HG03066 (cell line): ENCODE data around the gene PKLR.
"Not testable (repeated sequence)": the region's sequence is repeated elsewhere in the genome, so short reads cannot be mapped to it uniquely, and the experiment has no call there.

Source experiments
- ATAC-seq: cut with Tn5 transposase; IDR thresholded peaks from one replicate; pipeline ENCODE4 v1.9.1; 2021; ENCODE audit warnings: low read depth; ENCODE audit not compliant: unreplicated experiment

PKLR gene

DNA sequence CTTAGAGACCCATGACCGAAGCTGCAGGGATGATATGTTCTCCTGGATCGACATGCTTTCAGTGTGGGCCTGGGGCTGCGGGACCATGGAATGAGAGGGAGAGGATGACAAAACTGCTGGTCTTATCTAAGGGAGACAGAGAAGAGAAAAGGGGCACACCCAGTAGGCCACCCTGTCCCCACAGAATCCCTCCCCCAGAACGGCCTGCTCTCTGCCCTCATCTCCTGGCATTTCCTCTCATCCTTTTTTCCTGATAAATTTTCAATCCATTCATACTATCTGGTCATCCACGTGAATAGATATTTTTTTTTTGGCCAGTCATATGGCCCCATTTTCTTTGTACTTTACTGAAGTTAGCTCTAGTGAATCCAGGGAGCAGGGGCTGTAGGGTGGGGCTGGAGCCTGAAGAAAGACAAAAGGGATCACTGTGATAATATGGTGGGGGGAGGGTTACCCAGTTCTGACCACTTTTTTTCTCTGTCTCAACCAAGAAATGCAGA lies at the start of gene PKLR:
Gene PKLR, minus strand, starts transcription at position 97 of the 500 bp plus-strand sequence. Its CDS starts 43 bp downstream, at position 54.
- ATAC-seq, result no peak

DNA sequence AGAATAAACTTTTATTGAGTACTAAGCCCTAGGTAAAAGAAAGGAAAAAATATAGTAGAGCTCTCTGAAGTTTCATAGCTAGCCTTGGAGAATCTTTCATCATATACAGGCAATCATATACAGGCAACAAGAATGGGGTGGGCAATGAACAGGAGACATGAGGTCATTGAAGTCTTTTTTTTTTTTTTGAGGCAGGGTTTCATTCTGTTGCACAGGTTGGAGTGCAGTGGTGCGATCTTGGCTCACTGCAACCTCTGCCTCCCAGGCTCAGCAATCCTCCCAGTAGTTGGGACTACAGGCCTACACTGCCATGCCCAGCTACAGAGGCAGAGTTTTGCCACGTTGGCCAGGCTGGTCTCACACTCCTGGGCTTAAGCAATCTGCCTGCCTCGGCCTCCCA lies 41.6 kb upstream of the PKLR start:
- no peak for ATAC-seq

DNA sequence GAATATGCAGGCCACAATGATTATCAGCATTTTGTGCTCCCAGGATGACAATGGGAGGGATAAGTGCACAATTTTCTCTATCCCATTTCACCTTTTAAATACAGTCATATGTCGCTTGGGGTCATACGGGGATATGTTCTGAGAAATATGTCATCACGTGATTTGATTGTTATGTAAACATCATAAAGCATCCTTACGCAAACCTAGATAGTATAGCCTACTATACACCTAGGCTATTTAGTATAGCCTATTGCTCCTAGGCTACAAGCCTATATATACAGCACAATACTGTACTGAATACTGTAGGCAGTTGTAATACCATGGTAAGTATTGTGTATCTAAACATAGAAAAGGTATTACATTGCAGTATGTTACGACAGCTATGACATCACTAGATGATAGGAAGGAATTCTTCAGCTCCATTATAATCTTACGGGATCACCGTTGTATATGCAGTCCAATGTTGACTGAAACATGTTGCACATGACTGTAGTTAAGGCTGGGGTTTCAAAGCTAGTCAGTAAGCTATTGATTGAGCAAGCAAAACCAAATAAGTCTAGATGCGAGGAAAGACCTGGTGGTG lies 38.4 kb upstream of the PKLR start:
- no peak for ATAC-seq

DNA sequence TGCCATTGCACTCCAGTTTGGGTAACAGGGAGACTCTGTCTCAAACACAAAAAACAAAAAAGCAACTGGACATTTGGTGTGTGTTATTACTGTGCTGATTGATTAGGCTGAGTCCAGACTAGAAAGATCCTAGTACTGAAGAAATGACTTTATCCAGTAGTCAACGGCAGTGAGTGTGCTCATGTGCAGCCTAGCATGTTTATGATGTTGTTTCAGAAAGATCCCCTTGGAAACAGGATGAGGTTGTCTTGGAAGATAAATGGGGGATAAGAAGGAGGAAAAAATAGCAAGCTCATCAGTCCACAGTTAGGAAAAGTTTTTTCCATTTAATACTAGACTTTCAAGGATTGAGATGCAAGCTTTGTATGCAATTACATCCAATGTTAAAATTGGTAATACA lies 33.7 kb upstream of the PKLR start:
- no peak for ATAC-seq

DNA sequence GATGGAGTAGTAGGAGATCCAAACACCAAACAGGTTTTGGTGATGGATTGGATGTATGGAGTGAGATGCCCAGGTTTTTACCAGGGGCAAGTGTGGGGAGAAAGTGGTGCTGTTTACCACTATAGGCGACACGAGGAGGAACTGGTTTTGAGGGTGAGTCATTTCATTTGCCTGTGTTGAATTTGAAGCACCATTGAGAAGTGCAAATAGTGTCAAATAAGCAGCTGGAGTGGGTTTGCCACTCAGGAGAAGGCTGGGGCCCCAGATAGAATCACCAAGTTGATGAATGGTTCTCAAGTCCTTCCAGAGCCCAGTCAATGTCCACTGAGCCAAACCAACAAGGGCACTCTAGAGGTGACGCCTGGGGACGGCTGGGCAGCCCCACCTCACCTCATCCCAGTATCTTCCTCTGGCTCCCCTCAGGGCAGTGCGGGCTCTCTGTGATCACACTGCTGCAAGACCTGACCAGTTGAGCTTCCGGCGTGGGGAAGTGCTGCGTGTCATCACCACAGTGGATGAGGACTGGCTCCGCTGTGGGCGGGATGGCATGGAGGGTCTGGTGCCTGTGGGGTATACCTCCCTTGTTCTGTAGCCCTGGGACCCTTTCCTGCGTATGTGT lies 28.9 kb upstream of the PKLR start:
- no peak for ATAC-seq

DNA sequence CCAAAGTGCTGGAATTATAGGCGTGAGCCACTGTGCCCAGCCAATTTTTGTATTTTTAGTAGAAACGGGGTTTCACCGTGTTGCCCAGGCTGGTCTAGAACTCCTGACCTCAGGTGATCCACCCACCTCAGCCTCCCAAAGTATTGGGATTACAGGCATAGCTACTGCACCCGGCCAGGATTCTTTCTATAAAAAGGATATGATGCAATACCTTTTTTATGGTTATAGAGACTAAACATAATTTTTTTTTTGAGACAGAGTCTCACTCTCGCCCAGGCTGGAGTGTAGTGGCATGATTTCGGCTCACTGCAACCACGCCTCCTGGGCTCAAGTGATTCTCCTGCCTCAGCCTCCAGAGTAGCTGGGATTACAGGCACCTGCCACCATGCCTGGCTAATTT lies 27.6 kb upstream of the PKLR start:
- ATAC-seq, result not testable (repeated sequence)

DNA sequence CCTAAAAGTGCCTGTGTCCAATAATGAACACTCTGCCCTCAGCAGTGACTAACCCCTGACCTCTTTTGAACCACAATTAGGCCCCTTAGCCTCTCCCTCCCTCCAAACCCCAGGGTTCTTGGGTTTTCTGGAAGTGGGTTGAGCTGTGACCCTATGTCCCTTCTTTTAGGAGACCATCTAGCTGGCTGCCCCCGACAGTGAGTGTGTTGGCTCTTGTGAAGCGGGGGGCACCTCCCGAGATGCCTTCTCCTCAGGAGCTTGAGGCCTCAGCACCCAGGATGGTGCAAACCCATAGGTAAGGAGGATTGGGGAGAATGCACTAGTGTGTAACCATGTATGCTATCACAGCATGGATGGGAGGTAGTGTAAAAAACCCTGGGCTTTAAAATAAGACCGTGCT lies 26.7 kb upstream of the PKLR start:
- ATAC-seq, result no peak

DNA sequence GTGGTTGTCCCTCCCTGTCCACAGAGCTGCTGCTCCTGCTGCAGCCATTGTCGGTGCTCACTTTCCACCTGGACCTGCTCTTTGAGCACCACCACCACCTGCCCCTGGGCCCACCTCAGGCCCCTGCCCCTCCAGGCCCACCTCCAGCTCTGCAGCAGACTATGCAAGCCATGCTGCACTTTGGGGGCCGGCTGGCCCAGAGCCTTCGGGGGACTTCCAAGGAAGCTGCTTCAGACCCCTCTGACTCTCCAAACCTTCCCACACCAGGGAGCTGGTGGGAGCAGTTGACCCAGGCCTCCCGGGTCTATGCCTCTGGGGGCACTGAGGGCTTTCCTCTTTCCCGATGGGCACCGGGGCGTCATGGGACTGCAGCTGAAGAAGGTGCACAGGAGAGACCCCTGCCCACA lies 25.4 kb upstream of the PKLR start:
- no peak for ATAC-seq

DNA sequence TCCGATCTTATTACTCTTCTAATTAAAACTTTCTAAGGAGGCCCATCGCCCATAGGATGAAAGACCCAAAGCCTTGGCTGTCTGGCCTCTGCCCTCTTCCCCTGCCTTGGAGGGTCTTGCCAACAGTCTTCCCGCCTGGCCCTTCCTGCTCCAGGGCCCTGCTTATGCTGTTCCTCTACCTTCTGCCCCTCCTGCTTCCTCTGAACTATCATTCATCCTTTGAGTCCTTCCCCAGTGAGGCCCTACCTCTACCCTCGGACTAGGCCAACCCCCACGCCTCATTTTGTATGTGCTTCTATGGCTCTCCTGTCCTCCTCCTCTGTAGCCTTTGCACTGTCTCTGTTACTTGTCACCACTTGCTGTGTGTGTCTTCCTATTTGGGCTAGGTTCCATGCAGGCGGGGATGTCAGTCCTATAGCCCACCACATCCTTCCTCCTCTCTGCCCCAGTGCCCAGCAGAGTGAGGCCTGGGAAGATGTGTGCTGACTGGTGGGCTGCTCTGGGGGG lies 24.8 kb upstream of the PKLR start:
- no peak for ATAC-seq

DNA sequence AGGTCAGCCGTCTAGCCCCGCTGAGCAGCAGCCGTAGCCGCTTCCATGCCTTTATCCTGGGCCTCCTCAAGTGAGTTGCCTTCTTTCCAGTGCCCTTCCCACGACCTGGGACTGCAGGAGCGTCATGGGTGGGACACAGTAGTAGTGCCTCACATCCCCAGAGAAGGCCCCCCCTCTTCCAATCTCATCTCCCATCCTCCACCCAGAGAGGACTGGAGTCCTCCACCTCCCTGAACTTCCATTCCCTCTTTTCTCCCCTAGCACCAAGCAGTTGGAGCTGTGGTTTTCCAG lies 24.3 kb upstream of the PKLR start:
- no peak for ATAC-seq

DNA sequence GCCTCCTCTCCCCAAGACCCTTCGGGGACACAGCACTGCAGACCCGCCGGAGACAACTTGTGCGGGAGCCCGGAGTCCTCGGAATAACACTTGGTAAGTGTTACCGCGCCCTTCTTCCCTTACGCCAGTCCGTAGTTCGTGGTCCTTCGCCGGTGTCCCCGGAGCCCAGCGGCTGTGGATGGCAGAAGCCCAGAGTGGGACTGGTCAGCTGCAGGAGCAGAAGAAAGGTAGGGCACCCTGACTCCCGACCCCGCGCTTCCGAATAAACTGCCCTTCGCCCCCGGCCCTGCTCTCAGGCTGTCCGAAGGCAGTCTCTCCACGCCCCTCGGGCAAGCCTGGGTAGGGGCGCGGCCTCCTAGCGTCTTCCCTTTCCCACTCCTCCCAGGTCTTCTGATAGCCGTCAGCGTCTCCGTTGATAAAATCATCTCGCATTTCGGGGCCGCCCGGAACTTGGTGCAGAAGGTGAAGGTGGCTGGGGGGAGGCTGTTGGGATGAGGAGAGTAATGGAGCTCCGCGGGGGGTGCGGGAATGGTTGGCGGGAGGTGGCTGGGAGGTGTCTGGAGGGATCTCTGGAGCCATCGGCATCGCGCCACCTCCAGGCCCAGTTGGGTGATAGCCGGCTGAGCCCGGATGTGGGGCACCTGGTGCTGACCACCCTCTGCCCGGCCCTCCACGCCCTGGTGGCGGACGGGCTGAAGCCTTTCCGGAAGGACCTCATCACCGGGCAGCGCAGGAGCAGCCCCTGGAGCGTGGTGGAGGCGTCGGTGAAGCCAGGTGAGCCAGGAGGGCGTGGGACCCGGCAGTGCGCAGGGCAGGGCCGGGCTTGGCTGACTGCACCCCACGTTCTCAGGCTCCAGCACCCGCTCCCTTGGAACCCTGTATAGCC lies 23.7 kb upstream of the PKLR start:
- no peak for ATAC-seq

DNA sequence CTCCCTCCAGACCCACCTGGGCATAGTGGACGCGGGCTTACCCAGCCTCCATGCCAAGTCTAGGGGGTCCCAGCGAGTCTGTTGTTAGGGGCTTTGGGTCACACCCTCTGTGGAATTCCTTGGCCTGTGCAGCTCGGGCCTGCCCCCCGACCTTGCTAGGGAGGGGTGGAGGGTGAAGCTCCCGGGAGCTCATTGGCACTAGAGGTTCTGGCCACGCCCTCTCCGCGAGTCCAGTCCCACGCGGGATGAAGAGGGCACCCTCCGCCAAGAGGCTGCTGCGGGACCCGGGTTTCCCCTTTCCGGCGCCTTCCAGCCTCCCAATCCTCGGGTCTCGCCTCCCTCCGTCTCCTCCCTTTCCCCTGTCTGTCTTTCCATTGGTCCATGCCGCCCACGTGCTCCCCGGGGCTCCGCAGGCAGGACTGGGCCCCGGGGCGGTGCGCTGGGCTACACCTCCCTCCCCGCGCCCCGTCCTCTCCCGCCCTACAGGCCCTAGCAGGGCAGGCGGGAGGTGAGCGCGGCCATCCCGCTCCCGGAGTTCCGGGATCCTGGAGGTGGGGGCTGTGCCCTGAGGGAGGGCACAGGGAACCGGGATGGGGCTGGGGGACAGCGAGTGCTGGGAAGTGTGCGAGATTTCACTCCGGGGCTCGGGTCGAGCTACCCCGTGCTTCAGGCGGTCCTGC lies 22.9 kb upstream of the PKLR start:
- ATAC-seq, result peak; percentile 48

DNA sequence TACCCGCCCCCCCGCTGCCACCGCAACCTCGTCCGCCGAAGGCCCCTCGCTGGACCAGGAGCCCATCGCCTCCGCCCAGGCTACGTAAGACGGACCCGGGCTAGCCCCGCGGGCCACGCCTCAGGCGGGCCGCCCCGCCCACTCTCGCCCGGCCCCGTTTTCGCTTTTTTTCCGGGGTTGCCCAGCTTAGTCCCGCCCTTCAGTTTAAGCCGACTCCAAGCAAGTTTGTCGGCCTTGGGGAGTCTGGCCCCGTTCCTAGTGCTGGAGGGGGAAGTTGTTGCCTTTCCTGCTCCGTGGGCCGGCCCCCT lies 22.4 kb upstream of the PKLR start:
- peak; percentile 43 for ATAC-seq

DNA sequence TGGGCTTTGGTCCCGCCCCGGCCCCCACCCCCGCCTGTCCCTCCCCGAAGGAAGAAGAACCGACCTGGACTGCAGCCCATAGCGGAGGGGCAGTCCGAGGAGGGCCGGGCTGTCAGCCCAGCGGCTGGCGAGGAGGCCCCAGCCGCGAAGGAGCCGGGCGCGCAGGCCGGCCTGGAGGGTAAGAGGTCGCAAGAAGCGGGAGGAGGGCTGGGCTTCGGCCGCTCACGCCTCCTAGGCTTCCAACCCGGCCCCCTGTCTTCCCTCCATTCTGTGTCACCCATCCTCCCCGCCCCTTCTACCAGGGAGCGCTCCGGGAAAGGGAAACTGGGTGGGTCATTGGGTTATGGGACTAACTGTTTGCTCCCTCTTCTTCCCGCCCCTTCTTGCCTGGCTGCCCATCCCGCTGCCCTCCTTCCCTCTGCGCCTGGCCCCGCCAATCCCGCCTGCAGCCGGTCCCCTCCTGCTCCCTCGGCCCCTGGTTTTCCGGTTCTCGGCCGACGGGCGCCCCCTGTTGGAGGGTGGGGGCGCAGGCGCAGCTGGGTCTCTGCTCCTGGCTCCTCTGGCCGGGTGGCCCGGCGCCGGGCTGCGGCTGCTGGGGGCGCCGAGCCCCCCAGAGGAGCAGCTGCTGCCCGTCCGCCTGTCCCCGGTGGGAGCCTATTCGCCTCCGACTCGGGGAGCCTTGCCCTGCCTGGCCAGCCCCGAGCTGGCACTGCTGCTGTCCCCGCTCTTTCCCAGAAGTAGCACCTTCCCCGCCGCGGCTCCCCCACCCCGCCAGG lies 21.9 kb upstream of the PKLR start:
- peak; percentile 47 for ATAC-seq

DNA sequence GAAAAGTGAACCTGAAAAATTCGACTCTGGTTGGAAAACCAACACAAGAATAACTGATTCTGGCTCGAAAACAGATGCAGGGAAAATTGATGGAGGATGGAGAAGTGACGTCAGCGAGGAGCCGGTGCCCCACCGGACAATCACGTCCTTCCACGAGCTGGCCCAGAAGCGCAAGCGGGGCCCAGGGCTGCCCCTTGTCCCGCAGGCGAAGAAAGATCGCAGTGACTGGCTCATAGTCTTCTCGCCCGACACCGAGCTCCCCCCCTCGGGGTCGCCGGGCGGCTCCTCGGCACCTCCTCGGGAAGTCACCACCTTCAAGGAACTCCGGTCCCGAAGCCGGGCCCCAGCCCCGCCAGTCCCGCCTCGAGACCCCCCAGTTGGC lies 21.3 kb upstream of the PKLR start:
- no peak for ATAC-seq

DNA sequence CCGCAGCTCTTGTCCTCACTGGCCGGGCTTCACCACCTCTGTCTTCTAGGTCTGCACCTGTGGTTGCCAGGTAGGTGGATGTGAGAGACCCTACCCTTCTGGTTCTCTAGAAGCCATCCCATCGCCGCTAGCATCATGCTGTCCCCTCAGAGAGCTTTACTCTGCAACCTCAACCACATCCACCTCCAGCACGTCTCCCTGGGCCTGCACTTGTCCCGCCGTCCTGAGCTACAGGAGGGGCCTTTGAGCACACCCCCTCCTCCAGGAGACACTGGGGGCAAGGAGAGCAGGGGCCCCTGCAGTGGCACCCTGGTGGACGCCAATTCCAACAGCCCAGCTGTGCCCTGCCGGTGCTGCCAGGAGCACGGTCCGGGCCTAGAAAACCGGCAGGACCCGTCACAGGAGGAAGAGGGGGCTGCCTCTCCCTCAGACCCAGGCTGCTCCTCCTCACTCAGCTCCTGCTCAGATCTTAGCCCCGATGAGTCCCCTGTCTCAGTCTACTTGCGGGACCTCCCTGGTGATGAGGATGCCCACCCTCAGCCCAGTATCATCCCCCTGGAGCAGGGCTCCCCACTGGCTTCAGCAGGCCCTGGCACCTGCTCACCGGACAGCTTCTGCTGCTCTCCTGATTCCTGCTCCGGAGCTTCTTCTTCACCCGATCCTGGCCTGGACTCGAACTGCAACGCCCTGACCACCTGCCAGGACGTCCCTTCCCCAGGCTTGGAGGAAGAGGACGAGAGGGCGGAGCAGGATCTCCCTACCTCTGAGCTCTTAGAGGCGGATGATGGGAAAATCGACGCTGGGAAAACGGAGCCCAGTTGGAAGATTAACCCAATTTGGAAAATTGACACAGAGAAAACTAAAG lies 20.6 kb upstream of the PKLR start:
- ATAC-seq, result no peak

DNA sequence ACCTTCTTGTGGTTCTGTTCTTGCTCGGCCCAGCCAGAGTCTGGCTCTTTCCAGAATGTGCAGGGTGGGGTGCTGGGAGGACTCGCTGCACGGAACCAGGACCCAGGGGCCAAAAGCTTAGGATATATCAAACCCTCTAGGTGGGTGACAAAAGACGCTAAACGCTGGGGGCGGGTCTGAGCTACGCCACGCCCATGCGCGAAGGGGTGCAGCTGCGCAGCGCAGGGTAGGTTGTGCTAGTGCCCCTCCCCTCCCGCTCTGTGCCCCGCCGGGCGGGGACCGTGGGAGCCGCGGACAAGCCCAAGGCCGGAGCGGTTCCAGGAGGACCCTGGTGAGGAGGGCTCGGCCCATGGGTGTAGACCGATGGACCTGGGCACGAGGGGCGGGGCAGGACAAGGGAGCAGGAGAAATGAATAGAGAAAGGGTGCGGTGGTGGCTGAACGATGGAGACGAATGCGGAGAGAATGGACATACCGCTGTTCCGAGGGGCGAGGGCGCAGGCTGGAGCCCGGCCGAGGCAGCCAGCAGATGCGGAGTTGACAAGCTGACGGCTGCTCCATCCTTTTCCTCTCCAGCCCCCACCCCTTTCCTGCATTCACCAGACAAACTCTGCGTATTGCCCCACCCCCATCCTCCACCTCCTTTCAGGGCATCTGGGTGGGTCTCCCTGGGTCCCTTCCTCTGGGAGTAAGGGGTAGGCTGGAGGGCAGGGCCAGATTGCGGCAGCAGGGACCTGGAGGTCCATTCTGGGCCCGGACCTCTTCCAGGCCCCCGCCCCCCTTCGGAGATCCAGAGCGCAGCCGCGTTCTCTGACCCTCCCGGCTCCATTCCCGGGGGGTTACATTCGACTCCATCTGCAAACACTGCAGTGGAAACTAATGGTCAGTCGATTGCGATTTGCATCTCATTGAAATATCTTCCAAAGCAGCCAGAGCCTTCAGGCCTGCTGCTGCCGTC lies 19.7 kb upstream of the PKLR start, which contains the start of gene RUSC1:
Gene RUSC1, plus strand, starts transcription at position 234 of the 957 bp plus-strand sequence. CDS start 880 bp downstream, outside the sequence.
- no peak for ATAC-seq

DNA sequence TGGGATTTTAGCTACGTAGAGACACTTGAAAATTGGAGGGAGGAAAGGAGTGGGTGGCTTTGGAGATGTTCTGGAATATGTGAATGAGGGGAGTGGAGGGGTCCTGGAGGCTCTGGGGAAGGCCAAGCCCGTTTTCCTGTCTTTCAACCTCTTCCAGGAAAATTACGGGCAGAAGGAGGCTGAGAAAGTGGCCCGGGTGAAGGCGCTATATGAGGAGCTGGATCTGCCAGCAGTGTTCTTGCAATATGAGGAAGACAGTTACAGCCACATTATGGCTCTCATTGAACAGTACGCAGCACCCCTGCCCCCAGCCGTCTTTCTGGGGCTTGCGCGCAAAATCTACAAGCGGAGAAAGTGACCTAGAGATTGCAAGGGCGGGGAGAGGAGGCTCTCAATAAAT lies 19.0 kb upstream of the PKLR start:
- no peak for ATAC-seq
